Frontal cortex (tissue), 4 donors: ENCODE measurements around the gene AP2B1. TPM values are rescaled to one million over a fixed set of nuclear protein-coding genes. Genes with fewer than 3 reads are reported as not detected.
"Not testable (repeated sequence)": the region's sequence is repeated elsewhere in the genome, so short reads cannot be mapped to it uniquely, and the experiment has no call there.

Experiments used
- DNase-seq, 2 donors: peaks; one replicate each; pipeline ENCODE4 v3.0.0; 2012; ENCODE audit warnings: low spot score in 2 of 2
- FAIRE-seq: peaks from 2 replicates; lab custom pipeline; 2012; peaks lifted over from hg19 to GRCh38; lab: Jason Lieb, UNC
- total RNA-seq: library from RNA; depleted of rRNA; stranded (reverse); fragments of >200 nt; gene quantifications from one replicate; pipeline ENCODE4 v1.2.3, GENCODE V29; 2014
- donor health status: control.
- donor health status: control.
- donor health status: control.

AP2B1 gene
- total RNA-seq, 1 donor from 2014 or later: 126 TPM

DNA sequence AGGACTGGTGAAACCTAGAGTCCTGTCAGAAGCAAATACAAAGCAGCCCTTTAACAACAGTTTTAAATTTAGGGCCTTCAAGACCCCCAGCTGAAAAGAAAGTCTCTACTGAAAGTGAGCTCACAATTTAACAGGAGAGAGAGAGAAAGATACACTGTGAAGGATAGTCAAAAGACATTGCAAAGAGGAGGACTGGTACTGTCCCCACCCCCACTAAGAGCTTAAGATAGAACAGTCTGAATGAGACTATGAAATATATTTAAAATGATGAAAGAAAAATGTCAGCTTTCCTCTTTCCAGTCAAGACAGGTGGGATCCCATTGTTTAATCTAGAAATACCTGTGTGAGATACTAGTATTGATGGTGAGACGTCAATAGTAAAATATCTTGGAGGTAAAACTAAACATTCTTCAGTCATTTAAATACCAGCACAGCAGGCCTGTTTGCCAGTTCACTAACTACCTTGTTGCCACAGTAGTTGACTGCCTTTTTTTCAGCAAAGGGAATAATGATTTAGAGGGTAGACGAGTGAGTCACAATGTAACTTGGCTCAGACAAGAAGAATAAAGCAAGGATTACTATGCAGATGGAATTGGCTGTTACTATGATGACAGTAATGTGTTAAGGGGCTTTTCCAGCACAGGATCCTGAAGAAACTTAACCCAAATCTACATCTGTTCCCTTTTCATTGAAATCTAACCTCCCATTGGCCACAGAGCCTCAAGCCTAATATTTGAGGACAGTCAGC is 97.1 kb downstream of the AP2B1 start:
- DNase-seq (peak in 1 of 2 donors; percentile 21), FAIRE-seq (no peak)

DNA sequence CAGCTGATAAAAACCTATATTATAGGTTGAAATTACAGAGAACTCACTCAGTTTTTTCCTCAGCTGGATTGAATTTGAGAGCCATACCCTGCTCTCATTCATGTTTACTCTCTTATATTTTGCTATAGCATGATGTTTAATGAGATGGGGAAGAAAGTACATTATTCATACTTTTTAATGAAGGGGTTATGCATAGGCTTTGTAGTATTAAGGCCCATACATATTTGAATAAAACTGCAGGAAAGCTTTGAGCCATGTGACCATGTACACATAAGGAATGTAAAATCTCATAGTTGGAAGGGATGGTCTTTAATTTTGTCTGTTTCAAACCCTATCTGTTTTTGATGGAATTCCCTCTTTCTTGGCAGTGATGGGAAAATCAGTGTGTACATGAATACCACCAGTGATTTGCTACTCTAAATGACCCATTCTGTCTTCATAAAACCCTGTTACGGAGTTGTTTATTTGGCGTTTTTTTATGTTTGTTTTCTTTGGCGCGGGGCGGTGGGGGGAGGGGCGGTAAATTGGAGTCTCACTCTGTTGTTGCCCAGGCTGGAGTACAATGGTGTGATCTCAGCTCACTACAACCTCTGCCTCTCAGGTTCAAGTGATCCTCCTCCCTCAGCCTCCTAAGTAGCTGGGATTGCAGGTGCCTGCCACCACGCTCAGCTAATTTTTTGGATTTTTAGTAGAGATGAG is 105.5 kb downstream of the AP2B1 start:
- no peak for DNase-seq
- FAIRE-seq: no peak

GRCh38 chr17:35693662-35694061 is 106.5 kb downstream of the AP2B1 start:
- no peak for FAIRE-seq
- DNase-seq: no peak

DNA sequence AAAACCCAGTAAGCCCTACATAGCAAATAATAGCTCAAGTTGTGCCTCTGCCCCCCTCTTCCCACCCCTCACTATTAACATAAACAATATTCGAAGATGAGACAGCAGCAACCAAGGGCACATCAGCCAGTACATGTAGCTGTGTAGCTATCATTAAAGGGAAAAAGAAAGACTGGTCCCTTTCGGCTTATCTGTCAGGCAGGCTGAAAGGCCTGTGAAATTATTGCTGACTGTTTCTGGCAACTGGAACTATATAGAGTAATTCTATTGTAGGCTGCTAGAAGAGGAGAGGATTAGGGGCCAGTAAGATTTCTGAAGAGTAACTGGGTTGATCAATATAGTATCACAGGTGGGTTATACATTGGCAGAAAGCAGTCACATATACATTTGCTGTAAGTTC is 107.8 kb downstream of the AP2B1 start:
- no peak for FAIRE-seq
- no peak for DNase-seq

DNA sequence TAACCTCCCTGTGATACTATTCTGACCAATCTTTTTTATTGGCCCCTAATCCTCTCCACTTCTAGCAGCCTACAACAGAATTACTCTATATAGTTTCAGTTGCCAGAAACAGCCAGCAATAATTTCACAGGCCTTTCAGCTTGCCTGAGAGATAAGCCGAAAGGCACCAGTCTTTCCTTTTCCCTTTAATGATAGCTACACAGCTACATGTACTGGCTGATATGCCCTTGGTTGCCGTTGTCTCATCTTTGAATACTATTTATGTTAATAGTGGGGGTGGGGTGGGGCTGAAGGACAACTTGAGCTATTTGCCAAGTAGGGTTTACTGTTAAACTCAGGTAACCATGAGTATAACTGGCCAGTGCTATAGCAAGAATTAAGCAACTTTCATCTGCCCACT is 108.5 kb downstream of the AP2B1 start:
- DNase-seq: no peak
- no peak for FAIRE-seq

DNA sequence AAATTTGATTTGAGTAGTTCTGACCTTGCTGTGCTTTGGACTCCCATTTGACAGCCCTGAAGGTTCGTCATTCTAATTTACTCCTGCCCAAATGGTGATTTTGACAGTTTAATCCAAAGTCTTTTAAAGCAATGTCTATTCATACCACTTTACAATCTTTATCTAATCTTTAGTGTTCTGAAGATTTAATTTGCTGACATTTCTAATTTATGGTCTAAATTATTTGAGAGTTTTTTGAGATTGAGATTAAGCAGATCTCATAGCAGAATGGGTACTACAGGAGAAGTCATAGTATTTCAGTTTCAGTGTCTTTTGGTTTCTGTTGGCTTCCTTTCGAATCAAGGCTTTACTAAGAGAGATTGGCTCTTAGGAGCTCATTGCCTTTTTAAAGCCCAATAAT is 111.7 kb downstream of the AP2B1 start:
- FAIRE-seq: no peak
- DNase-seq: no peak

- DNase-seq (no peak), FAIRE-seq (no peak)
These were observed 113.0 kb downstream of the AP2B1 start for GRCh38 chr17:35700150-35700549.

GRCh38 chr17:35701491-35701890 is 114.4 kb downstream of the AP2B1 start:
- FAIRE-seq (no peak), DNase-seq (no peak)

- FAIRE-seq, DNase-seq: not testable (repeated sequence)
These were observed 116.2 kb downstream of the AP2B1 start for GRCh38 chr17:35703308-35703707.

DNA sequence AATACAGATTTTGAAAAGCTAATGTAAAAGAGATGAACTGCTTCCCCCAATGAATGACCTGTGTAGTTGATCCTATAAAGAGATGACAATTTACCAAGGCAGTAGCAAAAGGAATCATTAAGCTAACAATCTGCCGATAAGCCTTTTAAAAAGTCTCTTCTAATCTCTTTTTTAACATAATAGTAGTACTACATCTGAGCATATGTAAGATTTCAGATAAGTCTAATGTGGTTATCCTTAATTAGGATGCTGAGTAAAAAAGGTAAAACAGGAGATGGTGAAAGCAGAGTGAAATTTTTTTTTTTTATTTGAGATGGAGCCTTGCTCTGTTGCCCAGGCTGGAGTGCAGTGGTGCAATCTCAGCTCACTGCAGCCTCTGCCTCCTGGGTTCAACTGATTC is 118.1 kb downstream of the AP2B1 start:
- FAIRE-seq (no peak), DNase-seq (no peak)

- FAIRE-seq: no peak
- DNase-seq: no peak
These were observed 118.6 kb downstream of the AP2B1 start for GRCh38 chr17:35705705-35706104.

DNA sequence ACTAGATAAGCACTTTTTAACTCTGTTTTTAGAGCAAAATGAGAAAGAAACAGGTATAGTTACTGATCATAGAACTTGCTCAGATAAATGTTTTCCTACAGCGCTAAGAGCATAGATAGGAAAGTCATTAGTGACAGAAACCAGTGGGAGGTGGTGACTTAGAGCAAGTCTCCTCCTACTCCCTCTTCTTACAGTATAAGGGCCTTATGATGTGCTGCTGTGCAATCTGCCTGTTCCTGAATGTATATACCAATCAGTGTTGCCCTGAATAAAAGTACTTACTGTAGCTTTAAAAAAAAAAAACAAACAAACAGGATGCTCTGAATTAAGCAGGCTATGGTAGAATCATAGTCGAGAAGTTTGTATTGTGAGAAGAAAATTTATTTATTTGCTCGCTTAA is 121.0 kb downstream of the AP2B1 start:
- no peak for DNase-seq
- FAIRE-seq: no peak

DNA sequence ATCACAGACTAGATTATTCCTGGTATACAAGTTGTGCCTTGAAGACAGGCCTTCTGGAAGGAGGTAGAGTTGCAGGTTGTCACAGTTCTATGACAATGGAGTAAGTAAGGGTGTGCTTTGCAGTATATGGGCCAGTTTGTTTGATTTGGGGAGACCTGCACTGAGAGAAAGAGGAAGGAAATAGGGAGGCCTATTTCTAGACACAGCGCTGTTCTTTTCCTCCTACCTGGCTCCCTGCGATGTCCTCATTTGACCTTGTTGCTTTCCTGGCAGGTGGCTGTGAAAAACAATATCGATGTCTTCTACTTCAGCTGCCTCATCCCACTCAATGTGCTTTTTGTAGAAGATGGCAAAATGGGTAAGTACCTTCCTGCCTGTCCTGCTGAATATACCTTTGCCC is 121.8 kb downstream of the AP2B1 start:
- DNase-seq (no peak), FAIRE-seq (no peak)

GRCh38 chr17:35709874-35710273 is 122.8 kb downstream of the AP2B1 start:
- DNase-seq (no peak), FAIRE-seq (no peak)

DNA sequence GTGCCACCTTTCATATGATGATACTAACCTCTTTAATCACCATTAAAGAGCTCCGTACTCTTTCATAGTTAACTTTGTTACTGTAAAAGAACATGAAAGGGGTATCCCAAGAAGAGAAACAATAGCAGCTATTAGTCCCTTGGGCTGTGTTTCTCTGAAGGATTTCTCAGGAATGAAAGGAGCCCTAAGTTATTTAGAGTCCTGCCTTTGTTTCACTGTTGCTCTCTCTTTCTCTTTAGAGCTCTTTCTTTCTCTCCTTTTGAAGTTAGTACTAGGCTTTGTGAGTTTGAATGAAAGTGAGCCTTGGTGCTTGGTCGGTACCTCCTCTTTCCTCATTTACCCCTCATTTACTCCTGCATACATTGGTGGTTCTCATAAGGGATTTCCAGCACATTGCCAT is 123.8 kb downstream of the AP2B1 start:
- FAIRE-seq (no peak), DNase-seq (no peak)

- FAIRE-seq (no peak), DNase-seq (no peak)
These were observed 126.1 kb downstream of the AP2B1 start for GRCh38 chr17:35713069-35713728.

DNA sequence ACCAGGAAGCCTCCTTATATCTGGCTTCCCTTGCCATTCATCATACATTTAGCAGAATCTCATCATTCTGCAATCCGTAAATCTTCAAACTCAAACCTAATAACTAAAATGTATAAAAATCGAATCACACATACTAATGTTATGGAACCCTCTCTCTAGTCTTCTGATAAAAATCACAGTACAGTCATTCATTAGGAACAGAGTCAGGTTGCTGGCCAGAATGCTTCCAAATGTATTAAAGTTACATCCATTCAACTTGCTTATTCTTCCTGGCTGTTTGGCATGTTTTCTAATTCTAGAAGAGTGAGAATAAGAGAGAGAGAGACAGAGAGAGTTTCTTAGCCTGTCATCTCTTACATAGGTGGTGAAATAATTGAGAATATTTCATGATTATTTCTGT is 127.9 kb downstream of the AP2B1 start:
- FAIRE-seq: no peak
- DNase-seq: no peak

GRCh38 chr17:35715416-35715815 is 128.3 kb downstream of the AP2B1 start:
- FAIRE-seq (no peak), DNase-seq (no peak)

- DNase-seq (no peak), FAIRE-seq (no peak)
These were observed 129.1 kb downstream of the AP2B1 start for GRCh38 chr17:35716173-35716572.

DNA sequence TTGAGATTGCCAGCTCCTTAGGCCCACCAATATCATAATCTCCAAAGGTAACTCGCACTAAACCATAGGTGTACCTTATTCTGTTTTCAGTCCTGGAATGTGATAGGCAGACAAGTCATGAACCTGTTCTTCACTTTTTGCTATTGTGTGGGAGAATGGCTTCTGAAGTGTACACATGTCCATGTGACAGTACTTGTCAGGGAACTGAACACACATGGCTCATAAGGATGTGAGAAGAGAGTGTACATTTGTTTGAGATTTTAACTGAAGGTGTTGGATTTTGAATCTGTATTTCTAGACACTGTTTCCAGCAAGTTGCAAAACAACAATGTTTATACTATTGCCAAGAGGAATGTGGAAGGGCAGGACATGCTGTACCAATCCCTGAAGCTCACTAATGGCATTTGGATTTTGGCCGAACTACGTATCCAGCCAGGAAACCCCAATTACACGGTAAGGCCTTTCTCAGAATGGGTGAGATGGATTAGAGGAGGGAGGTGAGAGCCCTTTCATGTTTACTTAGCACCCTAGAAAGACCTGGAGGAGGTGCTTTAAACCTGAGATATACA is 129.9 kb downstream of the AP2B1 start:
- no peak for FAIRE-seq
- no peak for DNase-seq

GRCh38 chr17:35717475-35717874 is 130.4 kb downstream of the AP2B1 start:
- FAIRE-seq (no peak), DNase-seq (no peak)
